Prostate gland (tissue), 2 donors: ENCODE measurements around the gene STK35. TPM values are rescaled to one million over a fixed set of nuclear protein-coding genes. Genes with fewer than 3 reads are reported as not detected.

Experiments used
- DNase-seq: peaks from one replicate; pipeline ENCODE4 v3.0.0-alpha.2; 2019; ENCODE audit warnings: low spot score
- H3K27ac ChIP-seq, 2 donors: fragments of 200-600 bp; sonication (generic); 2 replicates each; pipeline ENCODE4 v1.5.1; 2017 to 2019
- H3K27me3 ChIP-seq: fragments of 200-600 bp; sonication (generic); replicated peaks from 2 replicates; pipeline ENCODE4 v1.5.1; 2019; ENCODE audit not compliant: insufficient read depth
- H3K36me3 ChIP-seq, 2 donors: fragments of 200-600 bp; sonication (generic); 1 replicate in 1 of 2; 2 replicates in 1 of 2; pipeline versions ENCODE4 v1.5.1 to v1.8.1; 2017 to 2019
- H3K4me1 ChIP-seq: fragments of 200-600 bp; sonication (generic); replicated peaks from 2 replicates; pipeline ENCODE4 v1.5.1; 2019
- H3K4me3 ChIP-seq, 2 donors: fragments of 200-600 bp; sonication (generic); 2 replicates each; pipeline ENCODE4 v1.5.1; 2017 to 2019
- H3K9me3 ChIP-seq: fragments of 200-600 bp; sonication (generic); 2 replicates; pipeline ENCODE4 v1.5.1; 2017
- POLR2A ChIP-seq: fragments of 450-650 bp; IDR thresholded peaks from one replicate; pipeline ENCODE4 v1.6.1; 2016; ENCODE audit warnings: antibody characterized with exemption, mild to moderate bottlenecking
- POLR2AphosphoS5 ChIP-seq: sonication (generic); formaldehyde crosslinking; IDR thresholded peaks from one replicate; pipeline ENCODE4 v1.6.1; 2017; ENCODE audit warnings: antibody characterized with exemption
- WGBS: methylation state at CpG from one replicate; pipeline ENCODE4 v1.1.5; 2018; 5-methylcytosine and 5-hydroxymethylcytosine counted together
- intact Hi-C: fragments of 100-400 bp; cut with DNase I; formaldehyde crosslinking; loops from one replicate; pipeline ENCODE4 v1.14.2; 2022
- total RNA-seq, 2 donors: library from RNA; depleted of rRNA; stranded (reverse); fragments of >200 nt; gene quantifications; one replicate each; pipeline ENCODE4 v1.1.0, GENCODE V29; 2016
- TF ChIP-seq, protein P1 (sequence below), 4 experiments: fragments of 200-600 bp in 2 of 4; fragments of 450-650 bp in 2 of 4; sonication (generic) in 2 of 4; IDR thresholded peaks; 1 replicate in 3 of 4; 2 replicates in 1 of 4; pipeline ENCODE4 v1.5.1; 2016 to 2019; ENCODE audit warnings: antibody characterized with exemption in 4 of 4, mild to moderate bottlenecking in 2 of 4, moderate library complexity in 2 of 4

Gene STK35
- total RNA-seq, 2 donors from 2014 or later, result 24.2 to 40.7 TPM

DNA sequence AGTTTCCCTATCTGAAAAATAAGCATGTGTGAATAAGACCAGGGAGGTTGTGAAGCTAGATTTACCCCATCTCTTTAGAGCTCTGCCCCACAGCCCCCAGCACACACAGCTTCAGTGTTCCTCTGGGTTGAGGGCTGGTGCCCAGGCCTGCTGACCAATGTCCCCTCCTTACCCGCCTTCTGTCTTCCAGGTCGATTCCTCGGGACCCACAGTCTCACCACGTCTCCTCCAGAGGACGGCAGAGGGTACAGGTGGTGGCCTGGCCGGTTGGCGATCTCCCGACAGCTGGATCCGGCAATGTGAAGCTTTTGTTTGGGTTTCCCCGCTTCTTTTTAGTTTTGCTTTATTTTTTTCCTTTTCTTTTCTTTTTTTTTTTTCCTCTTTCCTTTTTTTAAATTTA, 42.0 kb downstream of the STK35 start:
- no peaks in the 10 kb centered on the region for H3K36me3 ChIP-seq
- TF ChIP-seq POLR2A (no peak), POLR2AphosphoS5 (no peak)
- TF ChIP-seq, protein P1, sequence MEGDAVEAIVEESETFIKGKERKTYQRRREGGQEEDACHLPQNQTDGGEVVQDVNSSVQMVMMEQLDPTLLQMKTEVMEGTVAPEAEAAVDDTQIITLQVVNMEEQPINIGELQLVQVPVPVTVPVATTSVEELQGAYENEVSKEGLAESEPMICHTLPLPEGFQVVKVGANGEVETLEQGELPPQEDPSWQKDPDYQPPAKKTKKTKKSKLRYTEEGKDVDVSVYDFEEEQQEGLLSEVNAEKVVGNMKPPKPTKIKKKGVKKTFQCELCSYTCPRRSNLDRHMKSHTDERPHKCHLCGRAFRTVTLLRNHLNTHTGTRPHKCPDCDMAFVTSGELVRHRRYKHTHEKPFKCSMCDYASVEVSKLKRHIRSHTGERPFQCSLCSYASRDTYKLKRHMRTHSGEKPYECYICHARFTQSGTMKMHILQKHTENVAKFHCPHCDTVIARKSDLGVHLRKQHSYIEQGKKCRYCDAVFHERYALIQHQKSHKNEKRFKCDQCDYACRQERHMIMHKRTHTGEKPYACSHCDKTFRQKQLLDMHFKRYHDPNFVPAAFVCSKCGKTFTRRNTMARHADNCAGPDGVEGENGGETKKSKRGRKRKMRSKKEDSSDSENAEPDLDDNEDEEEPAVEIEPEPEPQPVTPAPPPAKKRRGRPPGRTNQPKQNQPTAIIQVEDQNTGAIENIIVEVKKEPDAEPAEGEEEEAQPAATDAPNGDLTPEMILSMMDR (IDR thresholded peaks at IDR 0.05), result no peak
- H3K9me3 ChIP-seq, result no peaks in the 10 kb centered on the region
- no peaks in the 10 kb centered on the region for H3K4me1 ChIP-seq
- intact Hi-C loops, result no loop called here
- no peak for DNase-seq
- no peak overlapping the region for H3K4me3 ChIP-seq
- 95% methylated on average over 10 of the region's 10 CpGs for WGBS
- H3K27me3 ChIP-seq, result no peaks in the 10 kb centered on the region
- no peak overlapping the region for H3K27ac ChIP-seq

DNA sequence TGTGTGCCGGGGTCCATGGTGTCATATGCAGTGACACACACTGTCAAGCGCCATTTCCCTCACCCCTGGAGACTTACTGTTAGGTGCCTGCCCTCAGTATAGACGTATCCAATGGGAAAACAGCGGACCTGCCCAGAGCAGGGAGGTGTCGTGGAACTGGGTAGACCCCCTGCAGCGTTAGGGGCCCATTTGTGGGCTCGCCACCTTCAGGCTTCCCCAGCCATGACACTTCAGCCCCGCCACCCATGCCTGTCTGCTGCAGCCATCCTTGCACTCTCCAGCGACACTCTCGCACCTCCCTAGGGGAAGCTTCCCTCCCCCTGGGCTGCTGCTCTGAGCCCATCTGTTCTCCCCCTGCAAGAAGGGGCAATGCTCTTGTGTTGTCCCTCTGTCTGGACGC, 43.2 kb downstream of the STK35 start:
- no peak for DNase-seq
- Histone ChIP-seq H3K36me3 (no peaks in the 10 kb centered on the region), H3K27me3 (no peaks in the 10 kb centered on the region), H3K4me1 (no peaks in the 10 kb centered on the region), H3K9me3 (no peaks in the 10 kb centered on the region), H3K4me3 (no peak overlapping the region), H3K27ac (no peak overlapping the region)
- TF ChIP-seq, protein P1 (IDR thresholded peaks at IDR 0.05), result no peak
- no peak for TF ChIP-seq POLR2A
- TF ChIP-seq POLR2AphosphoS5, result no peak
- 90% methylated on average over 11 of the region's 11 CpGs for WGBS
- intact Hi-C loops, result no loop called here

DNA sequence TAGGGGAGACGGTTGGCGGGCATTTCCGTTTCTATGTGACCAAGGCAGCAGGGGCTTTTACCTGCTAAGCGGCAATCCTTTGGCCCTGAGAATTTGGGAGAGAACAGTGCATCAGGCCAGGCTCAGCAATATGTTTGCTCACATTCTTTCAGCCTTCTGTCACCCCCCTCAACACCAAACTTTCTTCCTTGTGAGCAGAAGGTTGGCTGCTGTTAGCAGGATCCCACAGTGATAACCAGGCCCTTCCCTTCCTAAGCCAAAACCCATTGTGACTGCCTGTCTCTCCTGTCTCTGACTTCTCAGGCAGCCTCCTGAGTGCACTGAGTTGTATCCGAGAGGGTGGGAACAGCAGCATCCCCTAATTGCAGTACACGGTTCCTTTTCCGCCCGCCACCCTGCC, 43.7 kb downstream of the STK35 start:
- H3K27ac ChIP-seq, result no peak overlapping the region
- DNase-seq, result no peak
- intact Hi-C loops, result no loop called here
- H3K27me3 ChIP-seq, result no peaks in the 10 kb centered on the region
- no peaks in the 10 kb centered on the region for H3K9me3 ChIP-seq
- H3K36me3 ChIP-seq, result no peaks in the 10 kb centered on the region
- 89% methylated on average over 8 of the region's 8 CpGs for WGBS
- no peak overlapping the region for H3K4me3 ChIP-seq
- H3K4me1 ChIP-seq, result no peaks in the 10 kb centered on the region
- no peak for TF ChIP-seq POLR2A

DNA sequence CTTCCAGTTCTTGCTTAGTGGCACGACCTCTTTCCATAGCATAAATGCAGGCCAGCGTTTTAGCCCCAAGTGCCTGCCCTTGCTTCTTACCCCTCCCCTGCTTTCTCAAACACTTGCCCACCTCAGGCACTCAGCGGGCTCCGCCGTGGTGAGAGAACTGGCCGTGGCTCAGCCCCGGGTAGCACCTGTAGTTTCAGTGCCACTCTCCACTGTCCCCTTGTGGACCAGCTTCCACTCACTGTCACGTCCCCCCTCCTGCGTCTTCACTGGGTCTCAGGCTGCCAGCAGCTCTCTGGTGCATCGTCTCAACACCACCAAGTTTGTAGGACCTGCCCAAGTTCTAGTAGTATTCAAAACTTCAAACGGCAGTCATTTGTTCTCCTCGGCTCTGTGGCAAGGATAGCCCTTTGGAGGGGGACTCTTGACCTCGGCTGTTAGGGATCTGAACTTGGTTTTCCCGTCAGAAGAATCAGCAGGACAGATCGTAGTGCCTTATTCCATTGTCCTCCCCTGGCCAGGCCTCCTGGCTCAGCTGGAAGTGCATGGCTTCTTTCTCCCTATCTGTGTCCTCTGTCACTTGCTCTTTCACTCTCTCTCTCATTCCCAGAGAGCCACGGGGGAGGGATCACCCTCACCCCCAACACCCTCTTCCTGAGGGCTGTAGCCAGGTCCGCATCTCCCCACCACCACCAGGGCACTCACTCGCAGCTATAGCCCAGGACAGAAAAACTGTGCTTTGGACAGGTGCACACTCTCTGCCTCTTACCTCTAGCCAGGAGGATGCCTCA, 44.6 kb downstream of the STK35 start:
- Histone ChIP-seq H3K27ac (no peak overlapping the region), H3K27me3 (no peaks in the 10 kb centered on the region), H3K36me3 (no peaks in the 10 kb centered on the region), H3K4me3 (no peak overlapping the region), H3K9me3 (no peaks in the 10 kb centered on the region), H3K4me1 (no peaks in the 10 kb centered on the region)
- no peak for TF ChIP-seq POLR2AphosphoS5
- no peak for TF ChIP-seq POLR2A
- TF ChIP-seq, protein P1 (IDR thresholded peaks at IDR 0.05), result no peak
- WGBS, result 84% methylated on average over 18 of the region's 18 CpGs
- DNase-seq, result no peak
- intact Hi-C loops, result no loop called here

DNA sequence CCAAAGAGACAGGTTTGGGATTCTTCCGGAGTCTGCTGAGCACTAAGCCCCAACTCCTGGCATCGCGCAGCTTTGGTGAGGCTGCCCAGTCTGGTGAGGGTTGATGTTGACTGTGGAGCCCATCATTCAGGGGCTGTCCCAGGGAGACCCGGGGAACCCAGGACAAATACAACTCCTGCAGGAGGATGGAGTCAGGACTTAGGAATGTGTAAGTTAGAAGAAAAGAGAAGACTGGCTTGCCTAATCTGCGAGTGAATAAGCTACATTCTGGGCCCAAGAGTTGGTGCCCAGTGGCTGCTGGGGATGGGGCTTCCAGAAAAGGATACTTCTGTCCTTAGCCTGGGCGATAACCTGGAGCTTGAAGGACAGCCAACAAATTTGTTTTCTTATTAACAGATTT, 47.9 kb downstream of the STK35 start:
- Histone ChIP-seq H3K27ac (no peak overlapping the region), H3K9me3 (no peaks in the 10 kb centered on the region), H3K4me1 (no peaks in the 10 kb centered on the region), H3K27me3 (no peaks in the 10 kb centered on the region), H3K36me3 (no peaks in the 10 kb centered on the region), H3K4me3 (no peak overlapping the region)
- TF ChIP-seq POLR2A (no peak), POLR2AphosphoS5 (no peak)
- TF ChIP-seq, protein P1 (IDR thresholded peaks at IDR 0.05), result no peak
- DNase-seq, result no peak
- intact Hi-C loops, result no loop called here
- 93% methylated on average over 6 of the region's 6 CpGs for WGBS
